Sigmoid colon (tissue), 4 donors: Measurements from ENCODE around the gene SVEP1.

Experiments
- CTCF ChIP-seq, 4 experiments: fragments of 450-650 bp in 3 of 4; fragments of 200-600 bp in 1 of 4; IDR thresholded peaks; one replicate each; pipeline ENCODE4 v1.5.1; 2016 to 2019; ENCODE audit warnings: antibody characterized with exemption in 4 of 4, mild to moderate bottlenecking in 3 of 4, moderate library complexity in 2 of 4
- EP300 ChIP-seq, 4 donors: sonication (generic); formaldehyde crosslinking; IDR thresholded peaks; one replicate each; pipeline ENCODE4 v1.6.1; 2017; ENCODE audit warnings: antibody characterized with exemption in 4 of 4
- POLR2A ChIP-seq, 2 donors: fragments of 450-650 bp; IDR thresholded peaks; one replicate each; pipeline ENCODE4 v1.6.1; 2016; ENCODE audit warnings: antibody characterized with exemption in 2 of 2, mild to moderate bottlenecking in 2 of 2, moderate library complexity in 2 of 2
- POLR2AphosphoS5 ChIP-seq, 4 donors: sonication (generic); formaldehyde crosslinking; IDR thresholded peaks; one replicate each; pipeline ENCODE4 v1.6.1; 2017; ENCODE audit warnings: antibody characterized with exemption in 4 of 4

GRCh38 chr9:110590816-110591215 lies 11.3 kb upstream of the SVEP1 start:
- TF ChIP-seq POLR2A (IDR thresholded peaks at IDR 0.05) (no peak), CTCF (IDR thresholded peaks at IDR 0.05) (no peak), POLR2AphosphoS5 (IDR thresholded peaks at IDR 0.05) (no peak), EP300 (IDR thresholded peaks at IDR 0.05) (no peak)
